ENCODE measurements around the gene RPS10.

DNA sequence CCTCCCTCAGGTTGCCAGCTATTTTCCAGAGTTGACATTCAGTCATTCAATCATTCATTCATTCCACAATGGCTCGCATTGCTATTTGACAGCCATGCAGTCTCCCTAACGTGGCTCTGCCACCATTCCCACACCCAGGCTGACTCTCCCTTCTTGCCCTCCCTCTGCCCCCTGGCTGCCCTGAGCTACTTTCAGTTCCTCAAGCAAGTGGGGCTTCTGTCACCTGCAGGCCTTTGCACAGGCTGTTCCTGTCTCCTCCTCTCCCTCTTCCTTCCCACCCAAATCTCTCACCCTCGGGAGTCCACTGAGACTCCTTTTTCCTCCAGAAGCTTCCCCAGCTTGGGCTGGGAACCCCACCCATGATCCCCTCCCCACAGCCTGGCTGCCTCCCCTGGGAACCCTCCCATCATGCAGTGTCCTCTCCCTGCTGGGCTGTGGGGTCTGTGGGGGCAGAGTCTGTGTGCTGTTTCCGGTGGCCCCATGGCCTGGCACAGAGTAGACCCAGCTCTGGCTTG is 42.6 kb upstream of the RPS10 start:
- TF ChIP-seq, protein P1, sequence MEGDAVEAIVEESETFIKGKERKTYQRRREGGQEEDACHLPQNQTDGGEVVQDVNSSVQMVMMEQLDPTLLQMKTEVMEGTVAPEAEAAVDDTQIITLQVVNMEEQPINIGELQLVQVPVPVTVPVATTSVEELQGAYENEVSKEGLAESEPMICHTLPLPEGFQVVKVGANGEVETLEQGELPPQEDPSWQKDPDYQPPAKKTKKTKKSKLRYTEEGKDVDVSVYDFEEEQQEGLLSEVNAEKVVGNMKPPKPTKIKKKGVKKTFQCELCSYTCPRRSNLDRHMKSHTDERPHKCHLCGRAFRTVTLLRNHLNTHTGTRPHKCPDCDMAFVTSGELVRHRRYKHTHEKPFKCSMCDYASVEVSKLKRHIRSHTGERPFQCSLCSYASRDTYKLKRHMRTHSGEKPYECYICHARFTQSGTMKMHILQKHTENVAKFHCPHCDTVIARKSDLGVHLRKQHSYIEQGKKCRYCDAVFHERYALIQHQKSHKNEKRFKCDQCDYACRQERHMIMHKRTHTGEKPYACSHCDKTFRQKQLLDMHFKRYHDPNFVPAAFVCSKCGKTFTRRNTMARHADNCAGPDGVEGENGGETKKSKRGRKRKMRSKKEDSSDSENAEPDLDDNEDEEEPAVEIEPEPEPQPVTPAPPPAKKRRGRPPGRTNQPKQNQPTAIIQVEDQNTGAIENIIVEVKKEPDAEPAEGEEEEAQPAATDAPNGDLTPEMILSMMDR (IDR thresholded peaks at IDR 0.05), result no peak
- no peak for TF ChIP-seq POLR2AphosphoS5 (IDR thresholded peaks at IDR 0.05; ENCODE audit: insufficient read depth in 1 of 2, low read depth in 1 of 2)

Data from vagina (tissue), 2 donors.